ENCODE results near the gene IFT172.
"Not testable (repeated sequence)": the region's sequence is repeated elsewhere in the genome, so short reads cannot be mapped to it uniquely, and the experiment has no call there.

IFT172 gene

DNA sequence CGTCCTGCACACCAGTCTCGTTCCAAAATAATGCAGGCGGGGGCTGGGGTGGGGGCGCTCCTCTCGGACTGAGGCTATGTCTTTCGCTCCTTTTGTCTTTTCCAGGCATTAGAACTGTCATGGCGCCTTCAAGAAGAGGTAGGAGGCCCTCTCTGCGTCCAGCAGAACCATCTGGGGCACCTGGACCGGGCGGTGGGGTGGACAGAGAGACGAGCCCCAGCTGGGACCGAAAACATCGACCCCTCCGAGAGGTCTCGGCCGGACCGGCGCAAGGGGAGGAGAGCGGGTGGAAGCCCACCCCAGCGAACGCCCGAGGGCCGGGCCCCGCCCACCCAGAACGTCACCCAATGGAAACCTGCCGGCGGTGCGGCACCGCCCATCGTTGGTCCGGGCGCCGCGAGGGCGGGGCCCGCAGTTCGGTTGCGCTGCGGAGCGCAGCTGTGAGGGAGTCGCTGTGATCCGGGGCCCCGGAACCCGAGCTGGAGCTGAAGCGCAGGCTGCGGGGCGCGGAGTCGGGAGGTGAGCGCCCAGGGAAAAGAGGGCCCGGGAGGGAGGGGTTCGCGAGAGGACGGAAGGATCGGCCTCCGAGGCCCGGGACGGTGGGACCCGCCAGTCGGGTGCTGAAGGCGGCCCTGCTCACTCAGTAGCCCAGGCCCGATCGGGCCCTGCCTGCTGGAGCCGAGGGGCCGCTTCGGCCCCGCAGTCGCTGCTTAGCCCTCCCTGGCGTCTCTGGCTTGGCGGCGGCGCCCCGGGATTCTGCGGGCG lies 61.1 kb downstream of the IFT172 start, which contains the start of gene NRBP1:
TSS of gene NRBP1 (plus strand) at position 419 of the 765 bp plus-strand sequence. CDS start 4,643 bp downstream, outside the sequence.
- H3K9me3 ChIP-seq (replicated peaks in 1 of 2; ENCODE audit: control insufficient read depth in 2 of 2, insufficient read depth in 1 of 2, low read depth in 1 of 2, low read length in 2 of 2), result no peaks in the 10 kb centered on the region
- H3K9ac ChIP-seq (ENCODE audit: low read depth, low read length, poor library complexity), result peak within 1 kb of the TSS; percentile 87
- peak; percentile 94 for DNase-seq (ENCODE audit: low spot score)
- peak within 1 kb of the TSS; percentile 93 for H2AFZ ChIP-seq (ENCODE audit: low read length)
- H3K4me2 ChIP-seq (ENCODE audit: insufficient read depth, low read length, poor library complexity, severe bottlenecking), result peak within 1 kb of the TSS; percentile 71
- H3K27me3 ChIP-seq (ENCODE audit: control insufficient read depth in 3 of 3, insufficient read depth in 3 of 3, low read depth in 1 of 3, low read length in 3 of 3), result no peaks in the 10 kb centered on the region
- peak within 1 kb of the TSS; percentile 94 for H3K27ac ChIP-seq (replicated peaks; ENCODE audit: low read length)
- H3K4me3 ChIP-seq (ENCODE audit: low read length in 2 of 2), result peak within 1 kb of the TSS; percentile 98
- H2BK12ac ChIP-seq (ENCODE audit: low read length), result no peak within 1 kb of the TSS
- peak within 1 kb of the TSS; percentile 91 for H2BK5ac ChIP-seq (ENCODE audit: low read length)
- H3K79me1 ChIP-seq (ENCODE audit: low read depth, low read length), result no peaks in the 10 kb centered on the region
- H2AK5ac ChIP-seq (ENCODE audit: low read depth, low read length), result no peak within 1 kb of the TSS
- H4K91ac ChIP-seq (ENCODE audit: low read depth, low read length, poor library complexity), result no peak within 1 kb of the TSS
- H2BK15ac ChIP-seq (ENCODE audit: low read length), result peak within 1 kb of the TSS; percentile 37
- no CpG with 5 or more reads among the region's 75 CpGs for WGBS, 2 donors (ENCODE audit: extremely low coverage in 2 of 2, insufficient read length in 2 of 2, insufficient replicate concordance in 1 of 2)
- no peak within 1 kb of the TSS for H4K8ac ChIP-seq (ENCODE audit: low read depth, low read length)
- H3K36me3 ChIP-seq (replicated peaks in 1 of 2; ENCODE audit: control insufficient read depth in 2 of 2, insufficient read depth in 2 of 2, low read length in 2 of 2), result peaks cover 4 to 22% of the 10 kb centered on the region in 2 donors
- no peak within 1 kb of the TSS for H3K4ac ChIP-seq (ENCODE audit: low read length)
- peak within 1 kb of the TSS; percentile 75 for H3K14ac ChIP-seq (ENCODE audit: low read length)
- peak within 1 kb of the TSS; percentile 99 for H3K18ac ChIP-seq (ENCODE audit: low read length)
- peaks cover 2 to 3% of the 10 kb centered on the region in 2 donors for H3K4me1 ChIP-seq (ENCODE audit: control insufficient read depth in 2 of 2, insufficient read depth in 1 of 2, low read depth in 1 of 2, low read length in 2 of 2)
- peak within 1 kb of the TSS; percentile 57 for H2BK120ac ChIP-seq (ENCODE audit: low read depth, low read length)
- H3K23ac ChIP-seq (ENCODE audit: low read depth, low read length, poor library complexity), result peak within 1 kb of the TSS; percentile 96

DNA sequence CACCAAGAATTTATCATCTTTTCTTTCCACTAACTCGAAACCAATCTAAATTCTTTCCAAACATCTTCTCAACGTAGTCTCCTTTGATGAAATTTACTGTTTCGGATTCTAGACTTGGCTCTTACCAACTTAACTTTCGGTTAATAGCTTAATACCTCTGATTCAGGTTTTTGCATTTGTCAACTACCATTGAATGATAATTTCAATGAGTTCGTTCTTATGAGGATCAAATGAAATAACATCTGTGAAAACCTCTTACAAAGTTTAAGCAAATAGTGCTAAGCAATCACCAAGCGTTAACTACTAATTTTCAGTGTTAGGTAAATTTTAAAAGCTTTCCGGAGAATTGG lies 61.7 kb downstream of the IFT172 start:
- 100% methylated on average over 2 of the region's 7 CpGs for WGBS, 2 donors (ENCODE audit: extremely low coverage in 2 of 2, insufficient read length in 2 of 2, insufficient replicate concordance in 1 of 2)
- Histone ChIP-seq H2BK120ac (ENCODE audit: low read depth, low read length) (peak overlapping the region; percentile 57), H2BK5ac (ENCODE audit: low read length) (no peak overlapping the region)

DNA sequence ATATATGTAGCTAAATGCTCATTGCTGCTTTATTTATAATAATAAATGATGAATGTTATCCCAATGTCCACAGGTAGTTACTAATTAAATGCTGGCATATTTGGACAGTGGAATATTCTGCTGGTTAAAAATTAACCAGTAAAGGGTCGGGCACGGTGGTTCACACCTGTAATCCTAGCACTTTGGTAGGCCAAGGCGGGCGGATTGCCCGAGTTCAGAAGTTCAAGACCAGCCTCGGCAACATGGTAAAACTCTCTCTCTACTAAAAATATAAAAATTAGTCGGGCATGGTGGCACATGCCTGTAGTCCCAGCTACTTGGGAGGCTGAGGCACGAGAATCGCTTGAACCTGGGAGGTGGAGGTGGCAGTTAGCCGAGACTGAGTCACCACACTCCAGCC lies 64.5 kb downstream of the IFT172 start:
- H3K79me1 ChIP-seq (ENCODE audit: low read depth, low read length); H2BK5ac ChIP-seq (ENCODE audit: low read length); H3K23ac ChIP-seq (ENCODE audit: low read depth, low read length, poor library complexity); H2AK5ac ChIP-seq (ENCODE audit: low read depth, low read length); DNase-seq (ENCODE audit: low spot score); H3K36me3 ChIP-seq (replicated peaks in 1 of 2; ENCODE audit: control insufficient read depth in 2 of 2, insufficient read depth in 2 of 2, low read length in 2 of 2); H3K27me3 ChIP-seq (ENCODE audit: control insufficient read depth in 3 of 3, insufficient read depth in 3 of 3, low read depth in 1 of 3, low read length in 3 of 3); H3K4me2 ChIP-seq (ENCODE audit: insufficient read depth, low read length, poor library complexity, severe bottlenecking); H3K9me3 ChIP-seq (replicated peaks in 1 of 2; ENCODE audit: control insufficient read depth in 2 of 2, insufficient read depth in 1 of 2, low read depth in 1 of 2, low read length in 2 of 2); H2BK15ac ChIP-seq (ENCODE audit: low read length); H3K9ac ChIP-seq (ENCODE audit: low read depth, low read length, poor library complexity); H4K91ac ChIP-seq (ENCODE audit: low read depth, low read length, poor library complexity); H3K4me3 ChIP-seq (ENCODE audit: low read length in 2 of 2); H3K14ac ChIP-seq (ENCODE audit: low read length); H2BK120ac ChIP-seq (ENCODE audit: low read depth, low read length); H4K8ac ChIP-seq (ENCODE audit: low read depth, low read length); H2BK12ac ChIP-seq (ENCODE audit: low read length); H3K4ac ChIP-seq (ENCODE audit: low read length); H3K4me1 ChIP-seq (ENCODE audit: control insufficient read depth in 2 of 2, insufficient read depth in 1 of 2, low read depth in 1 of 2, low read length in 2 of 2); H3K27ac ChIP-seq (replicated peaks; ENCODE audit: low read length); H3K18ac ChIP-seq (ENCODE audit: low read length); H2AFZ ChIP-seq (ENCODE audit: low read length): not testable (repeated sequence)
- no CpG with 5 or more reads among the region's 10 CpGs for WGBS, 2 donors (ENCODE audit: extremely low coverage in 2 of 2, insufficient read length in 2 of 2, insufficient replicate concordance in 1 of 2)

More for the DNA sequence above, 61.7 kb downstream of the IFT172 start:
- peak overlapping the region; percentile 90 for H3K27ac ChIP-seq (replicated peaks; ENCODE audit: low read length)
- DNase-seq (ENCODE audit: low spot score), result peak; percentile 12
- H3K36me3 ChIP-seq (replicated peaks in 1 of 2; ENCODE audit: control insufficient read depth in 2 of 2, insufficient read depth in 2 of 2, low read length in 2 of 2), result peaks cover 0 to 17% of the 10 kb centered on the region in 2 donors
- no peak overlapping the region for H3K9ac ChIP-seq (ENCODE audit: low read depth, low read length, poor library complexity)
- no peak overlapping the region for H2BK15ac ChIP-seq (ENCODE audit: low read length)
- no peak overlapping the region for H4K91ac ChIP-seq (ENCODE audit: low read depth, low read length, poor library complexity)
- H4K8ac ChIP-seq (ENCODE audit: low read depth, low read length), result no peak overlapping the region
- H3K23ac ChIP-seq (ENCODE audit: low read depth, low read length, poor library complexity), result no peak overlapping the region
- H3K4me1 ChIP-seq (ENCODE audit: control insufficient read depth in 2 of 2, insufficient read depth in 1 of 2, low read depth in 1 of 2, low read length in 2 of 2), result peaks cover 2 to 3% of the 10 kb centered on the region in 2 donors
- H3K18ac ChIP-seq (ENCODE audit: low read length), result no peak overlapping the region
- H3K4ac ChIP-seq (ENCODE audit: low read length), result no peak overlapping the region
- H3K9me3 ChIP-seq (replicated peaks in 1 of 2; ENCODE audit: control insufficient read depth in 2 of 2, insufficient read depth in 1 of 2, low read depth in 1 of 2, low read length in 2 of 2), result no peaks in the 10 kb centered on the region
- H3K14ac ChIP-seq (ENCODE audit: low read length), result no peak overlapping the region
- peak overlapping the region; percentile 90 to 98 for H3K4me3 ChIP-seq (ENCODE audit: low read length in 2 of 2)
- H2AK5ac ChIP-seq (ENCODE audit: low read depth, low read length), result no peak overlapping the region
- H2BK12ac ChIP-seq (ENCODE audit: low read length), result no peak overlapping the region
- H3K27me3 ChIP-seq (ENCODE audit: control insufficient read depth in 3 of 3, insufficient read depth in 3 of 3, low read depth in 1 of 3, low read length in 3 of 3), result no peaks in the 10 kb centered on the region
- H2AFZ ChIP-seq (ENCODE audit: low read length), result peak overlapping the region; percentile 93
- no peaks in the 10 kb centered on the region for H3K79me1 ChIP-seq (ENCODE audit: low read depth, low read length)
- peak overlapping the region; percentile 58 for H3K4me2 ChIP-seq (ENCODE audit: insufficient read depth, low read length, poor library complexity, severe bottlenecking)

DNA sequence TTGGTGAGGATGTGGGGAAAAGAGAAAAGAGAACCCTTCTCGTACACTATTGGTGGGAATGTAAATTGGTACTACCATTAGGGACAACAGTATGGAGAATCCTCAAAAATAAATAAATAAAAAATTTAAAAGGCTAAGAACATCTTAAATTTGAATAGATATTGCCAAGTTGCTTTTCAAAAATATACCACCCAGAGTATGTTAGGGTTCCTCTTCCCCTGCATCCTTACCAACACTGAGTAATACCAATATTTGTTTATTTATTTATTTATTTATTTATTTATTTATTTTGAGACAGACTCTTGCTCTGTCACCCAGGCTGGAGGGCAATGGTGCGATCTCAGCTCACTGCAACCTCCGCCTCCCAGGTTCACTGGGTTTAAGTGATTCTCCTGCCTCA lies 66.6 kb downstream of the IFT172 start:
- Histone ChIP-seq H2BK5ac (ENCODE audit: low read length) (no peak overlapping the region), H3K27ac (replicated peaks; ENCODE audit: low read length) (no peak overlapping the region), H4K91ac (ENCODE audit: low read depth, low read length, poor library complexity) (no peak overlapping the region), H3K36me3 (replicated peaks in 1 of 2; ENCODE audit: control insufficient read depth in 2 of 2, insufficient read depth in 2 of 2, low read length in 2 of 2) (no peaks in the 10 kb centered on the region), H3K23ac (ENCODE audit: low read depth, low read length, poor library complexity) (no peak overlapping the region), H2BK12ac (ENCODE audit: low read length) (no peak overlapping the region), H3K27me3 (ENCODE audit: control insufficient read depth in 3 of 3, insufficient read depth in 3 of 3, low read depth in 1 of 3, low read length in 3 of 3) (no peaks in the 10 kb centered on the region), H2AFZ (ENCODE audit: low read length) (no peak overlapping the region), H3K14ac (ENCODE audit: low read length) (no peak overlapping the region), H3K9me3 (replicated peaks in 1 of 2; ENCODE audit: control insufficient read depth in 2 of 2, insufficient read depth in 1 of 2, low read depth in 1 of 2, low read length in 2 of 2) (no peaks in the 10 kb centered on the region), H3K4me1 (ENCODE audit: control insufficient read depth in 2 of 2, insufficient read depth in 1 of 2, low read depth in 1 of 2, low read length in 2 of 2) (no peaks in the 10 kb centered on the region), H3K4me3 (ENCODE audit: low read length in 2 of 2) (no peak overlapping the region), H3K18ac (ENCODE audit: low read length) (no peak overlapping the region), H3K9ac (ENCODE audit: low read depth, low read length, poor library complexity) (no peak overlapping the region), H3K4me2 (ENCODE audit: insufficient read depth, low read length, poor library complexity, severe bottlenecking) (no peak overlapping the region), H4K8ac (ENCODE audit: low read depth, low read length) (no peak overlapping the region), H2AK5ac (ENCODE audit: low read depth, low read length) (no peak overlapping the region), H2BK120ac (ENCODE audit: low read depth, low read length) (no peak overlapping the region), H3K79me1 (ENCODE audit: low read depth, low read length) (no peaks in the 10 kb centered on the region), H3K4ac (ENCODE audit: low read length) (no peak overlapping the region), H2BK15ac (ENCODE audit: low read length) (no peak overlapping the region)
- no CpG with 5 or more reads among the region's 3 CpGs for WGBS, 2 donors (ENCODE audit: extremely low coverage in 2 of 2, insufficient read length in 2 of 2, insufficient replicate concordance in 1 of 2)
- DNase-seq (ENCODE audit: low spot score), result no peak

All from neuronal stem cell (in vitro differentiated cells).